HG02588 (cell line): ENCODE results near the gene GNLY.
"Not testable (repeated sequence)": the region's sequence is repeated elsewhere in the genome, so short reads cannot be mapped to it uniquely, and the experiment has no call there.

ENCODE experiments used
- ATAC-seq: cut with Tn5 transposase; IDR thresholded peaks from one replicate; pipeline ENCODE4 v1.9.1; 2021; ENCODE audit warnings: mild to moderate bottlenecking, moderate library complexity; ENCODE audit not compliant: unreplicated experiment

Gene GNLY

GRCh38 chr2:85706599-85707296, 12.6 kb downstream of the GNLY start:
- no peak for ATAC-seq

GRCh38 chr2:85707304-85707703, 13.1 kb downstream of the GNLY start:
- peak; percentile 65 for ATAC-seq

DNA sequence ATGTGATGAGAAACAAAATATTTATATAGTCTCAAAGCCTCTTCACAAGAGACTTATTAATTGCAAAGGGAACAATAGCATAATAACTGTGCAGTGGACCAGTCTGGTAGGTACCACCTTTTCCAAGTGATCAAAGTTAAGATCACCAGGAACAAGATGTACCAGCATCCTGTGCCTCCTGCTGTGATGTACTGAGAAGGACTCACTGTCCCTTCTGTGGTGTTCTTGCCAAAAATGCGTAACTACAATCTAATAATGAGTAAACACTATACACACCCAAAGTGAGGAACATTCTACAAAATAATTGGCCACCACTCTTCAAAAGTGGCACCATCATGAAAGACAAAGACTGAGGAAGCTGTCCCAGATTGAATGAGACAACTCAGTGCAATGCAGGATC, 14.5 kb downstream of the GNLY start:
- ATAC-seq: no peak

- ATAC-seq: no peak
Measured at GRCh38 chr2:85709401-85709811, 15.2 kb downstream of the GNLY start.

DNA sequence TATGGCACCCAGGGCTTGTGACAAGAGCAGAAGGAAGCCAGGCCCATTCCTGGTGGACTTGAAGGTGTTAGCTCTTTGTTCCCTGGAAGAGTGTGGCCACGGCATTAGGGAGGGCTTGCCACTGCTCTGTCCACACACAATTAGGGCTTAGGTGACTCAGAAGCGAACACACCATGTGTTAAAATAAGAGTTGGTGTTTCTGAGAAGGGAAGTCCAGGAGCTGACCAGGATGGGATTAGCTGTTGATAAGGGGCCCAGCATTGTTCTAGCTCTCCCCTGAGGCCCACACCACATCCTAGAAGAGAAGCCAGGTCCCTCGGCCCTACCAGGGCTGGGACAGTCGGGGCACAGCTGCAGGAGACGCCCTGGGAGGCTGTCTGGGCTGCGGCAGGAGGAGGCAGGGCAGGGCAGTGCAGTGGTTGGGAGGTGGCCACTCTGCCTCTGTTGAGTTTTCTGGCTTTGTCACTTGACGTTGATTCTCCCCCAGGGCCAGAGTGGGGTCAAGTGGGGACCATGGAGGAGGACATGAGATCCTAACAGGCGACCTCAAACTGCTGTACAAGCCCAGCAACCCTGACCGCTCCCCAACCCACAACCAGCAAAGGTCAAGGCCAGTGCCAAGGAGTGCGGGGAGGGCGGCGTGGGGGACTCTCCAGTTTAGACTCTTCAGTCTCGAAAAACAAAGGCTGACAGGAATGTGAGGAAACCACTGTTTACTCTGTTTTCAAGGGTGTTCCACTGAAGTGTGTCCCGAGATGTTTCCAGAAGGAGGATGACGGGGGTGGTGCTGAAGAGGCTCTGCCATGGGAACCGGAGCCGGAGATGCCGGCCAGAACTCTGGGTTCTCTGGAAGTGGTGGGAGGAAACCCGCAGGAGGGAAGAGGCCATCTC, 16.8 kb downstream of the GNLY start:
- ATAC-seq: no peak

GRCh38 chr2:85711578-85712060, 17.5 kb downstream of the GNLY start:
- no peak for ATAC-seq

GRCh38 chr2:85712336-85712735, 18.2 kb downstream of the GNLY start:
- ATAC-seq: no peak

DNA sequence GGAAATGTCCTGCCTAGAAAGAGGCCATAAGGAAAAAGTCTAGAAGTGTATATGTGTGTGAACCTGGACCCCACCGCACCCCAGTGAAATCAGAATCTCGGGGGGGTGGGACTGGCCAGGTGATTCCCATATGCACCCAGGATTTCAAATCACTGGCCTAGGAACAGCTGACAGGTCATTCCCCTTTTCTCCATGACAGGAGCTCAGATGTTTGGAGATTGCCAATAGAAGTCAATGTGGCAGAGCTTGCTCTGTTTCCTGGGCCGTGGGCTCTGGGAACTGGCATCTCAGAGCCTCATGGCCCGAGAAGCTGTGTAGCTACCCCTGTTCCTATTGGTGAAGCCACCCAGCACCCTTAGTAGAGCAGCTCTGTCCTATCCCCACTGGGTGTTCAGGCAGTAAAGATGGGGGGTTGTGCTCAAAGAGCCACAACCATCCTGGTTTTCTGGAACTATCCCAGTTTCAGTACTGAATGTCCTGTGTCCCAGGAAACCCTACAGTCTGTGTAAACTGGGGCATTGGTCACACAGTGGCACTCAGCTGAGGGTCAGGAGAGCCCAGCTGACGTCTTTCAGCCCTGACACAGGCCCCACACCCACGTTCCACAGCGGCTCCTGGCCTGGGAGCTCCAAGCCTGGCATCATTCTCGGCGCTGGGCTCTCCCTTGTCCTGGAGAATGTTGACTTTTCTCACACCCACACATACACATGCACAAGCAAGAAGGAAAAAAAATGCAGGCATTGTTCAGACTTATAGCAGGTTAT, 18.9 kb downstream of the GNLY start:
- ATAC-seq: no peak

DNA sequence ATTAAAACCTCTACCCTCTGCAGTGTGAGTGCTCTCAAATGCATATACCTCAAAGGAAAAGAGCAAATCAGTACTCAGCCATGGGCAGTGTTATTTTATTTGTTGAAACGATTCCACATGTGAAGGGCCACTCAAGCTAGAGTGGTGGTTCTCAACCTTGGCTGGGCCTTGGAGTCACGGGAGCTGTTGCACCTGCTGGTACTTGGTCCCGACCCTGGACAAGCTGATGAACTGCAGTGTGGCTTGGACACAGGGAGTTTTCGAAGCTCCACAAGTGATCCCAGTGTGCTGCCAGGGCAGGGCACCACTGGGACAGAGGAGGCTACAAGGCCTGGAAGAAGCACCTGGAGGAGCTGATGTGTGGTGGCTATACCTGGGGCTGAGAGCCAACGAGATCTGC, 19.7 kb downstream of the GNLY start:
- ATAC-seq: no peak

- not testable (repeated sequence) for ATAC-seq
Measured at GRCh38 chr2:85714421-85714820, 20.3 kb downstream of the GNLY start.

- no peak for ATAC-seq
Measured at GRCh38 chr2:85714841-85715240, 20.7 kb downstream of the GNLY start.

GRCh38 chr2:85716346-85716914, 22.3 kb downstream of the GNLY start:
- no peak for ATAC-seq

GRCh38 chr2:85717308-85718008, 23.3 kb downstream of the GNLY start:
- no peak for ATAC-seq

DNA sequence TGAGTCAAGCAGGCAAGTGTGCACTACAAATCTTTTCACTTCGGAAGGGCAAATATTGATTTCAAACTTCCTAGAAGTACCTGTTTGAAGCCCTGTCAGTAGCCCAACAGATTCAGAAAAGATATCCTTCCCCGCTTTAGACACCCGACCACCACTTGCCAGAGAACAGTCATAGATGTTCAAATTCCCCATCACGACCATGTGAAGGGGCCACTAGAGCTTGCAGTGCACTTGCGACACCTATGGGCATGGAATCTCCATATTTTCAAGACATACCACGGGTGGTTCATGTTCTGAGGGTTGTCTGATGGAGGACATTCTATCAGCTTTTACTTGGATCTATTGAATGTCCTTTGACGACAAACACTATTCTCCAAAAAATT, 23.8 kb downstream of the GNLY start:
- no peak for ATAC-seq

- no peak for ATAC-seq
Measured at GRCh38 chr2:85718885-85719492, 24.8 kb downstream of the GNLY start.

DNA sequence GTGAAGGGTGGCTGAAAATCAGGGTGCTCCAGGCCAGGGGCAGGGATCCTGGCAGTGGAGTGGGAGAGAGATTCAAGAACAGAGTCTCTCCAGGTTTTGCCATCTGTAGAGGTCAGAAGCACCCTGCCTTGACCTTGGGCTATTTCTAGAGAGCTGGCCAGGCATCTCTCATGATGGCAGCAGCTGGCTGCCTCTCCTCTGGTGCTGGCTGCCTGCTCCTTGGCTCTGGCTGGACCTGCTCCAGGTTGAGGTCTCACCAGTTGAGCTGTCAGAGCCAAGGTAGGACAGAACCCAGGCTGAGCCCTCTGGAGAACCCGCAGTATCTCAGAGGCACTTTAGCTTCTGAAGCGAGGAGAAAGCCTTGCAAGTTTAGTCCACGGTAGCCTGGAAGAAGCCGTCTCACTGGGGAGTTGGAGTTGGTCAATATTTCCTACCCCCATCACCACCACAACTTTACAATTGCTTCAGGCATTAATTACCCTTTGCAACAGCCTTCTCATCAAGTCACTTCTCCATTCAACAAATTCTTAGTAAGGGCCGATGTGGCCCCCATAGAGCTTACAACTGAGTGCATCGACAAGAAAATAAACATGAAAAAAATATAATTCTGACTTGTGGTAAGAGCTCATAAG, 25.6 kb downstream of the GNLY start:
- ATAC-seq: no peak

GRCh38 chr2:85720533-85720932, 26.4 kb downstream of the GNLY start:
- no peak for ATAC-seq

- ATAC-seq: no peak
Measured at GRCh38 chr2:85721641-85722040, 27.5 kb downstream of the GNLY start.

DNA sequence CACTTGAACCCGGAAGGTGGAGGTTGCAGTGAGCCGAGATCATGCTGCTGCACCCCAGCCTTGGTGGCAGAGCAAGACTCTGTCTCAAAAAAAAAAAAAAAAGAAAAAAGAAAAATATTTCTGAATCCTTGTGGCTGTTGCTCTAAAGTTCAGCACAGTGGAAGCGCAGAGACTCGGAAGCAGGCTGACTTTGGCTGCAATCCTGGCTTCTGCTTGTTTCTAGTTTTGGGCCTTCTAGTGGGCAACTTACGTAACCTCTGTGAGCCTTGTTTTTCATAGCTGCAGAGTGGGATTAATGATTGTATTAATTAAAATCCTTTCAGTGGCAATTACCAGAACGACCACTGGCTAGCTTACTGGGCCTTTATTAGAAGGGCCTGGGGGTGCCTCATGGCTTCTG, 28.4 kb downstream of the GNLY start:
- no peak for ATAC-seq
